Glutamatergic neuron (in vitro differentiated cells): Measurements from ENCODE around the gene MYO5C. TPM values are rescaled to one million over a fixed set of nuclear protein-coding genes. Genes with fewer than 3 reads are reported as not detected.

Source experiments
- DNase-seq: peaks from one replicate; pipeline ENCODE4 v3.0.0; 2022
- H3K27ac Mint-ChIP-seq: one replicate; pipeline ENCODE4 v1.8.0; 2020; ENCODE audit warnings: mild to moderate bottlenecking, mixed read lengths, inconsistent platforms; ENCODE audit not compliant: unreplicated experiment
- H3K27me3 Mint-ChIP-seq: one replicate; pipeline ENCODE4 v1.8.0; 2020; ENCODE audit warnings: mild to moderate bottlenecking, moderate library complexity, mixed read lengths, inconsistent platforms; ENCODE audit not compliant: unreplicated experiment
- H3K36me3 Mint-ChIP-seq: one replicate; pipeline ENCODE4 v1.8.0; 2020; ENCODE audit warnings: mild to moderate bottlenecking, mixed read lengths, inconsistent platforms; ENCODE audit not compliant: unreplicated experiment
- H3K4me1 Mint-ChIP-seq: one replicate; pipeline ENCODE4 v1.8.0; 2020; ENCODE audit warnings: mild to moderate bottlenecking, low read depth, mixed read lengths, inconsistent platforms; ENCODE audit not compliant: unreplicated experiment
- H3K4me3 Mint-ChIP-seq: one replicate; pipeline ENCODE4 v1.8.0; 2020; ENCODE audit warnings: mild to moderate bottlenecking, mixed read lengths, inconsistent platforms; ENCODE audit not compliant: unreplicated experiment
- H3K9me3 Mint-ChIP-seq: one replicate; pipeline ENCODE4 v1.8.0; 2020; ENCODE audit warnings: mild to moderate bottlenecking, moderate library complexity, mixed read lengths, inconsistent platforms; ENCODE audit not compliant: unreplicated experiment
- CTCF ChIP-seq: fragments of 200-600 bp; sonication (generic); IDR thresholded peaks from one replicate; pipeline ENCODE4 v1.5.0; 2021; ENCODE audit not compliant: partially characterized antibody, unreplicated experiment
- total RNA-seq: library from RNA; stranded (reverse); fragmentation: NEBNext Ultra II Directional; extraction: Animal tissue kit (Norgen Biotek cat#: 25700); gene quantifications from one replicate; pipeline ENCODE4 v1.2.1, GENCODE V29; 2021; ENCODE audit not compliant: unreplicated experiment

Gene MYO5C
- total RNA-seq, 1 donor from 2014 or later: 0.66 TPM

- TF ChIP-seq CTCF: no peak
- H3K4me1 Mint-ChIP-seq: peaks cover 10% of the 10 kb centered on the region
- no peaks in the 10 kb centered on the region for H3K36me3 Mint-ChIP-seq
- no peaks in the 10 kb centered on the region for H3K9me3 Mint-ChIP-seq
- peaks cover 2% of the 10 kb centered on the region for H3K27me3 Mint-ChIP-seq
- H3K27ac Mint-ChIP-seq: no peak overlapping the region
- no peak for DNase-seq
- H3K4me3 Mint-ChIP-seq: no peak overlapping the region
Observed at GRCh38 chr15:52150043-52150825, 145.4 kb downstream of the MYO5C start.

- H3K27me3 Mint-ChIP-seq: peaks cover 2% of the 10 kb centered on the region
- no peak overlapping the region for H3K4me3 Mint-ChIP-seq
- no peak for TF ChIP-seq CTCF
- DNase-seq: no peak
- H3K27ac Mint-ChIP-seq: no peak overlapping the region
- H3K9me3 Mint-ChIP-seq: no peaks in the 10 kb centered on the region
- no peaks in the 10 kb centered on the region for H3K36me3 Mint-ChIP-seq
- peaks cover 7% of the 10 kb centered on the region for H3K4me1 Mint-ChIP-seq
Observed at GRCh38 chr15:52148403-52148802, 147.2 kb downstream of the MYO5C start.

- DNase-seq: no peak
- no peaks in the 10 kb centered on the region for H3K36me3 Mint-ChIP-seq
- peaks cover 2% of the 10 kb centered on the region for H3K27me3 Mint-ChIP-seq
- H3K4me3 Mint-ChIP-seq: no peak overlapping the region
- H3K9me3 Mint-ChIP-seq: no peaks in the 10 kb centered on the region
- TF ChIP-seq CTCF: no peak
- H3K27ac Mint-ChIP-seq: no peak overlapping the region
- peaks cover 7% of the 10 kb centered on the region for H3K4me1 Mint-ChIP-seq
Observed at GRCh38 chr15:52146776-52147175, 148.8 kb downstream of the MYO5C start.

- no peak for TF ChIP-seq CTCF
- DNase-seq: no peak
- no peak overlapping the region for H3K4me3 Mint-ChIP-seq
- peaks cover 2% of the 10 kb centered on the region for H3K27me3 Mint-ChIP-seq
- no peaks in the 10 kb centered on the region for H3K36me3 Mint-ChIP-seq
- H3K9me3 Mint-ChIP-seq: no peaks in the 10 kb centered on the region
- no peak overlapping the region for H3K27ac Mint-ChIP-seq
- H3K4me1 Mint-ChIP-seq: peaks cover 7% of the 10 kb centered on the region
Observed at GRCh38 chr15:52146261-52146660, 149.3 kb downstream of the MYO5C start.

GRCh38 chr15:52144656-52145178 lies 150.9 kb downstream of the MYO5C start:
- H3K4me3 Mint-ChIP-seq: no peak overlapping the region

More at GRCh38 chr15:52144656-52145178, 150.9 kb downstream of the MYO5C start:
- DNase-seq: no peak
- TF ChIP-seq CTCF: no peak
- Mint-ChIP-seq H3K27ac (no peak overlapping the region), H3K9me3 (no peaks in the 10 kb centered on the region), H3K27me3 (no peaks in the 10 kb centered on the region), H3K36me3 (no peaks in the 10 kb centered on the region), H3K4me1 (peaks cover 9% of the 10 kb centered on the region)
